HepG2 (cell line): ENCODE results near the gene PGS1. TPM values are rescaled to one million over a fixed set of nuclear protein-coding genes. Genes with fewer than 3 reads are reported as not detected.
A peak's percentile ranks its signal among the peaks of the same experiment; 100 is the strongest.

Experiments
- ATAC-seq: fragments of 200-7000 bp; cut with Tn5 transposase; 3 replicates; pipeline ENCODE4 v1.9.1; 2020; ENCODE audit warnings: mild to moderate bottlenecking, moderate library complexity
- BruUV-seq: library from RNA; stranded (reverse); fragments of 400-500 nt; replicated peaks from 2 replicates; lab custom pipeline; 2021; lab: Mats Ljungman, UMichigan
- CTCF ChIA-PET: fragments of 300-600 bp; formaldehyde crosslinking; extraction: SDS; loops from one replicate; lab custom pipeline; 2021; ENCODE audit warnings: low total read pairs, inconsistent platforms, low intra/inter-chr PET ratio; lab: Yijun Ruan, JAX
- POLR2A ChIA-PET: fragments of 350-600 bp; sonication (Branson Sonifier 250); formaldehyde crosslinking; loops from one replicate; lab custom pipeline; 2020; ENCODE audit warnings: antibody characterized with exemption, inconsistent platforms; lab: Yijun Ruan, JAX
- DNase-seq: peaks from one replicate; pipeline ENCODE4 v3.0.0-alpha.2; 2015; ENCODE audit warnings: low spot score
- FAIRE-seq: peaks from 3 replicates; lab custom pipeline; 2011; peaks lifted over from hg19 to GRCh38; lab: Jason Lieb, UNC
- H2AFZ ChIP-seq: one replicate; pipeline ENCODE4 v1.6.1; 2011; ENCODE audit warnings: low read length, inconsistent platforms
- H3K27ac ChIP-seq: fragments of 300-600 bp; 3 replicates; pipeline ENCODE4 v1.8.0; 2011; ENCODE audit warnings: mixed run types, mild to moderate bottlenecking, mixed read lengths, low read length, inconsistent platforms; ENCODE audit not compliant: insufficient read depth; ENCODE audit errors: extremely low read length
- H3K27me3 ChIP-seq, 2 experiments: fragments of 200-600 bp in 1 of 2; 2 replicates in 1 of 2; 3 replicates in 1 of 2; pipeline versions ENCODE4 v1.6.0 to v1.8.0; 2011; ENCODE audit warnings: low read length in 2 of 2, mild to moderate bottlenecking in 2 of 2, moderate library complexity in 2 of 2, inconsistent platforms in 1 of 2; ENCODE audit not compliant: insufficient read depth in 2 of 2, control insufficient read depth in 1 of 2
- H3K36me3 ChIP-seq, 2 experiments: fragments of 200-600 bp in 1 of 2; replicated peaks in 1 of 2; 2 replicates in 1 of 2; 3 replicates in 1 of 2; pipeline versions ENCODE4 v1.5.1 to v1.8.0; 2011; ENCODE audit warnings: low read length in 2 of 2, inconsistent platforms in 1 of 2; ENCODE audit not compliant: insufficient read depth in 2 of 2, control insufficient read depth in 1 of 2
- H3K4me1 ChIP-seq: 2 replicates; pipeline ENCODE4 v1.5.1; 2012; ENCODE audit warnings: low read length, inconsistent platforms; ENCODE audit not compliant: insufficient read depth
- H3K4me2 ChIP-seq: 2 replicates; pipeline ENCODE4 v1.6.0; 2011; ENCODE audit warnings: low read depth, low read length, inconsistent platforms
- H3K4me3 ChIP-seq, 3 experiments: fragments of 200-600 bp in 1 of 3; sonication (generic), shearing (Covaris generic) in 1 of 3; replicated peaks in 1 of 3; 2 replicates each; pipeline ENCODE4 v1.5.1; 2011 to 2016; ENCODE audit warnings: low read length in 3 of 3, inconsistent platforms in 2 of 3, low read depth in 2 of 3, mild to moderate bottlenecking in 2 of 3, control low read depth in 1 of 3, mixed read lengths in 1 of 3; ENCODE audit not compliant: insufficient read depth in 1 of 3
- H3K79me2 ChIP-seq: one replicate; pipeline ENCODE4 v1.6.1; 2011; ENCODE audit warnings: low read length, inconsistent platforms; ENCODE audit not compliant: insufficient read depth
- H3K9ac ChIP-seq: 2 replicates; pipeline ENCODE4 v1.6.0; 2011; ENCODE audit warnings: mild to moderate bottlenecking, low read depth, low read length, inconsistent platforms; ENCODE audit not compliant: insufficient read depth
- H3K9me3 ChIP-seq: 2 replicates; pipeline ENCODE4 v1.5.1; 2012; ENCODE audit warnings: mild to moderate bottlenecking, low read length
- H4K20me1 ChIP-seq: 2 replicates; pipeline ENCODE4 v1.6.0; 2011; ENCODE audit warnings: inconsistent platforms, mild to moderate bottlenecking, low read length, moderate library complexity; ENCODE audit not compliant: insufficient read depth
- CENPT ChIP-seq: sonication (generic); formaldehyde crosslinking; IDR thresholded peaks from 2 replicates; pipeline ENCODE4 v1.8.0; 2022; ENCODE audit warnings: low read depth, mild to moderate bottlenecking, moderate library complexity, missing genetic modification reagents
- CREB1 ChIP-seq, 2 experiments: fragments of 450-650 bp in 1 of 2; IDR thresholded peaks; 2 replicates each; pipeline ENCODE4 v1.6.1; 2016 to 2017; ENCODE audit warnings: control low read depth in 1 of 2, mild to moderate bottlenecking in 1 of 2, missing compliant biosample characterization in 1 of 2, missing genetic modification characterization in 1 of 2
- EED ChIP-seq: sonication (generic); formaldehyde crosslinking; IDR thresholded peaks from 2 replicates; pipeline ENCODE4 v1.5.0; 2020; ENCODE audit warnings: mild to moderate bottlenecking, missing genetic modification reagents
- PAF1 ChIP-seq: IDR thresholded peaks from 2 replicates; pipeline ENCODE4 v1.6.1; 2016; ENCODE audit warnings: missing genetic modification reagents, missing compliant biosample characterization
- SKI ChIP-seq: fragments of 450-650 bp; IDR thresholded peaks from one replicate; pipeline ENCODE4 v1.6.1; 2018; ENCODE audit warnings: mild to moderate bottlenecking; ENCODE audit not compliant: partially characterized antibody
- TEAD3 ChIP-seq: optimal IDR thresholded peaks from 2 replicates; pipeline ENCODE3; 2016; ENCODE audit warnings: borderline replicate concordance
- ZFP37 ChIP-seq: sonication (generic); formaldehyde crosslinking; IDR thresholded peaks from 2 replicates; pipeline ENCODE4 v1.4.0; 2020; ENCODE audit warnings: missing genetic modification reagents, borderline replicate concordance
- ZNF235 ChIP-seq: sonication (generic); formaldehyde crosslinking; IDR thresholded peaks from 2 replicates; pipeline ENCODE4 v1.8.1; 2023; ENCODE audit warnings: mild to moderate bottlenecking, missing genetic modification reagents, borderline replicate concordance
- ZNF296 ChIP-seq: sonication (generic); formaldehyde crosslinking; conservative IDR thresholded peaks from 2 replicates; pipeline ENCODE4 v1.5.0; 2020; ENCODE audit warnings: mild to moderate bottlenecking, missing genetic modification reagents
- ZNF337 ChIP-seq: sonication (generic); formaldehyde crosslinking; IDR thresholded peaks from 2 replicates; pipeline ENCODE4 v1.5.1; 2020; ENCODE audit warnings: missing genetic modification reagents, low read depth, mild to moderate bottlenecking, borderline replicate concordance
- ZNF724P ChIP-seq: sonication (generic); formaldehyde crosslinking; IDR thresholded peaks from 2 replicates; pipeline ENCODE4 v1.8.0; 2022; ENCODE audit warnings: missing genetic modification reagents, borderline replicate concordance
- ZNF839 ChIP-seq: sonication (generic); formaldehyde crosslinking; IDR thresholded peaks from 2 replicates; pipeline ENCODE4 v1.4.0; 2020; ENCODE audit warnings: missing genetic modification reagents, mild to moderate bottlenecking, borderline replicate concordance
- WGBS: methylation state at CpG from one replicate; pipeline ENCODE4 v1.1.6; 2017; ENCODE audit warnings: low lambda C conversion rate; 5-methylcytosine and 5-hydroxymethylcytosine counted together
- in situ Hi-C: cut with HindIII; loops from 2 replicates; pipeline ENCODE4 v1.10.0; 2017; ENCODE audit warnings: low pct_unique_long_range_greater_than_20kb; ENCODE audit not compliant: extremely low pct_ligation_motif_present
- intact Hi-C: fragments of 100-400 bp; cut with micrococcal nuclease; formaldehyde crosslinking; loops from one replicate; pipeline ENCODE4 v1.10.0; 2022; ENCODE audit not compliant: unreplicated experiment
- polyA plus RNA-seq, 8 experiments: library from polyadenylated mRNA; depleted of rRNA in 3 of 8; stranded (reverse) in 7 of 8; unstranded in 1 of 8; fragments of >200 nt; fragmentation: Illumina TruSeq in 4 of 8; extraction: Trizol in 4 of 8; gene quantifications; 2 replicates each; pipeline versions ENCODE4 v1.2.1 to v1.2.3, GENCODE V29; 2011 to 2016; ENCODE audit warnings: low read depth in 4 of 8, missing spikeins in 1 of 8, mixed read lengths in 1 of 8; ENCODE audit not compliant: insufficient read depth in 1 of 8
- total RNA-seq, 5 experiments: library from RNA; depleted of rRNA; stranded (reverse); fragments of >200 nt; fragmentation: Illumina TruSeq; extraction: Trizol; gene quantifications; 2 replicates each; pipeline ENCODE4 v1.2.3, GENCODE V29; 2016; ENCODE audit warnings: low read depth in 1 of 5
- TF ChIP-seq, protein P1 (sequence below): IDR thresholded peaks from 2 replicates; pipeline ENCODE4 v1.6.1; 2016; ENCODE audit warnings: low read depth, borderline replicate concordance
- TF ChIP-seq, protein P2 (sequence below): sonication (generic); formaldehyde crosslinking; IDR thresholded peaks from 2 replicates; pipeline ENCODE4 v1.5.0; 2020; ENCODE audit warnings: missing genetic modification reagents
- TF ChIP-seq, protein P3 (sequence below): sonication (generic); formaldehyde crosslinking; IDR thresholded peaks from 2 replicates; pipeline ENCODE4 v1.8.0; 2022; ENCODE audit warnings: missing genetic modification reagents, mild to moderate bottlenecking, inconsistent platforms, borderline replicate concordance
- TF ChIP-seq, protein P4 (sequence below): sonication (generic); formaldehyde crosslinking; IDR thresholded peaks from 2 replicates; pipeline ENCODE4 v1.5.0; 2020; ENCODE audit warnings: mild to moderate bottlenecking, missing genetic modification reagents

PGS1 gene
- total and polyA plus RNA-seq, 2 of the 13 experiments (the other 11 are each of a cell fraction or from before 2014, with no cell fraction given): 25.9 to 31.5 TPM

DNA sequence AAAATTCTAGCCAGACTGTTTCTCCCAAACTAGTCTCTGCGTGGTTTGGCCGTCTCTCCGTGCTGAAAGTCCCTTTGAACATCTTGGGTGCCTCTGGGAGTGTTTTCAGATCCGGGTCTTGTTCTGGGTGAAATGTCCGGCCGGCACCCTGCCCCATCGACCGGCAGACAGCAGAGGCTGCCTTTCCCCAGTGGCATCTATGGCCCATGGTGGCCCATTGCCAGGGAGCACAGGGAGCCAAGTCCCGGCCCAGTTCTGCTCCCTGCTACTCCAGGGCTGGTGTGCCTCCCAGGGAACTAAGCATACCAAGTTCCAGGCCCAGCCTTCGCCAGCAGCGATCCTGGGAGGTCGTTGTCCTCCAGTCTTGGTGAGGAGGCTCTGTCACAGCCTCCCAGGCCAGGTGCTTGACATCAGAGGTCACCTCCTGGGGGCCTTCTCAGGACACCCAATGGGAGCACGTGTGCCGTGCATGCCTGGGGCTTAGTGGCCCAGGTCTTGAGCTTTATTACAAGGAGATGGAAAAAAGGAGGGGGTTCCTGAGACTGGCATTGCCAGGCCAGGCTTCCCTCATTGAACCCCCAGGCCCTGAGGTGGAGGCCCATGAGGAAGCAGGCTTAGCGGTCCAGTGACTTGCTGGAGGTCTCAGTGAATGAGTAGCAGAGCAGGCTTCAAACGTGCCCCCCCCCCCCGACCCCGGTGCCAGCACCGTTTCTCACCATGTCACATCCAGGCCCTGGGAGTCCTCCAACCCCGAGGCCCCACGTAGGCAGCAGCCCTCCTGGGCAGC, 54.0 kb downstream of the PGS1 start:
- Histone ChIP-seq H4K20me1 (no peaks in the 10 kb centered on the region), H3K4me1 (peaks cover 32% of the 10 kb centered on the region), H3K9me3 (no peaks in the 10 kb centered on the region), H3K36me3 (peaks cover 0 to 2% of the 10 kb centered on the region in 2 experiments; a peak in 2 of 5 replicates), H2AFZ (no peak overlapping the region), H3K79me2 (no peaks in the 10 kb centered on the region), H3K9ac (no peak overlapping the region; the same call in 1 of the 2 replicates), H3K4me3 (peak overlapping the region in 1 of 3 experiments; percentile 39; a peak in 1 of 6 replicates), H3K27me3 (peaks cover 0 to 8% of the 10 kb centered on the region in 2 experiments; a peak in 3 of 5 replicates), H3K27ac (peak overlapping the region; percentile 9), H3K4me2 (peak overlapping the region; percentile 77)
- WGBS: 30% methylated on average over 17 of the region's 21 CpGs
- no TSS peak for BruUV-seq
- intact Hi-C loops: no loop called here
- ChIA-PET CTCF (no interaction called here), POLR2A (interaction anchor here (0.7 to 2.5 kb wide), 3 partner anchors 9 to 72 kb away, joined by 3 to 12 read pairs (median 4); no protein-coding TSS in a partner anchor)
- ATAC-seq (peak; percentile 19), FAIRE-seq (no peak), DNase-seq (no peak)
- in situ Hi-C loops: no loop called here
- TF ChIP-seq ZNF337 (no peak), PAF1 (no peak), ZNF235 (CRISPR knock-in tag) (peak; percentile 85; the same call in 1 of the 2 replicates), CENPT (no peak), ZFP37 (CRISPR knock-in tag) (no peak), ZNF839 (CRISPR knock-in tag) (peak; percentile 36; the same call in 1 of the 2 replicates), ZNF724P (CRISPR knock-in tag) (0 out of 2 replicates have a peak, but pooled peaks have one; percentile 2), CREB1 (IDR thresholded peaks at IDR 0.05) (peak; percentile 68; the same call in 1 of the 2 replicates), CREB1 (CRISPR knock-in tag; IDR thresholded peaks at IDR 0.05) (no peak; the same call in 1 of the 2 replicates), SKI (no peak), EED (CRISPR knock-in tag) (no peak), ZNF296 (CRISPR knock-in tag) (no peak), TEAD3 (CRISPR knock-in tag) (peak; percentile 26)
- TF ChIP-seq, protein P1, sequence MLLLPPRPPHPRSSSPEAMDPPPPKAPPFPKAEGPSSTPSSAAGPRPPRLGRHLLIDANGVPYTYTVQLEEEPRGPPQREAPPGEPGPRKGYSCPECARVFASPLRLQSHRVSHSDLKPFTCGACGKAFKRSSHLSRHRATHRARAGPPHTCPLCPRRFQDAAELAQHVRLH (CRISPR knock-in tag): peak; percentile 80; the same call in 1 of the 2 replicates
- TF ChIP-seq, protein P2, sequence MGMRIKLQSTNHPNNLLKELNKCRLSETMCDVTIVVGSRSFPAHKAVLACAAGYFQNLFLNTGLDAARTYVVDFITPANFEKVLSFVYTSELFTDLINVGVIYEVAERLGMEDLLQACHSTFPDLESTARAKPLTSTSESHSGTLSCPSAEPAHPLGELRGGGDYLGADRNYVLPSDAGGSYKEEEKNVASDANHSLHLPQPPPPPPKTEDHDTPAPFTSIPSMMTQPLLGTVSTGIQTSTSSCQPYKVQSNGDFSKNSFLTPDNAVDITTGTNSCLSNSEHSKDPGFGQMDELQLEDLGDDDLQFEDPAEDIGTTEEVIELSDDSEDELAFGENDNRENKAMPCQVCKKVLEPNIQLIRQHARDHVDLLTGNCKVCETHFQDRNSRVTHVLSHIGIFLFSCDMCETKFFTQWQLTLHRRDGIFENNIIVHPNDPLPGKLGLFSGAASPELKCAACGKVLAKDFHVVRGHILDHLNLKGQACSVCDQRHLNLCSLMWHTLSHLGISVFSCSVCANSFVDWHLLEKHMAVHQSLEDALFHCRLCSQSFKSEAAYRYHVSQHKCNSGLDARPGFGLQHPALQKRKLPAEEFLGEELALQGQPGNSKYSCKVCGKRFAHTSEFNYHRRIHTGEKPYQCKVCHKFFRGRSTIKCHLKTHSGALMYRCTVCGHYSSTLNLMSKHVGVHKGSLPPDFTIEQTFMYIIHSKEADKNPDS: no peak
- TF ChIP-seq, protein P3, sequence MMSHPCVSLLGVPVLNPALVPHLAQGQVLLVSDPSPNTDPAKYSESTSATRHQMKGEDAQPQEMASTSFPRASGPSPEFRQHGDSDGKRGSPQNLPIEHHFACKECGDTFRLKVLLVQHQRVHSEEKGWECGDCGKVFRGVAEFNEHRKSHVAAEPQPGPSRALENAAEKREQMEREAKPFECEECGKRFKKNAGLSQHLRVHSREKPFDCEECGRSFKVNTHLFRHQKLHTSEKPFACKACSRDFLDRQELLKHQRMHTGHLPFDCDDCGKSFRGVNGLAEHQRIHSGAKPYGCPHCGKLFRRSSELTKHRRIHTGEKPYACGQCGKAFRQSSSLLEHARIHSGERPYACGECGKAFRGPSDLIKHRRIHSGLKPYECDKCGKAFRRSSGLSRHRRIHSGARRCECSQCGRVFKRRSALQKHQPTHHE: no peak
- TF ChIP-seq, protein P4, sequence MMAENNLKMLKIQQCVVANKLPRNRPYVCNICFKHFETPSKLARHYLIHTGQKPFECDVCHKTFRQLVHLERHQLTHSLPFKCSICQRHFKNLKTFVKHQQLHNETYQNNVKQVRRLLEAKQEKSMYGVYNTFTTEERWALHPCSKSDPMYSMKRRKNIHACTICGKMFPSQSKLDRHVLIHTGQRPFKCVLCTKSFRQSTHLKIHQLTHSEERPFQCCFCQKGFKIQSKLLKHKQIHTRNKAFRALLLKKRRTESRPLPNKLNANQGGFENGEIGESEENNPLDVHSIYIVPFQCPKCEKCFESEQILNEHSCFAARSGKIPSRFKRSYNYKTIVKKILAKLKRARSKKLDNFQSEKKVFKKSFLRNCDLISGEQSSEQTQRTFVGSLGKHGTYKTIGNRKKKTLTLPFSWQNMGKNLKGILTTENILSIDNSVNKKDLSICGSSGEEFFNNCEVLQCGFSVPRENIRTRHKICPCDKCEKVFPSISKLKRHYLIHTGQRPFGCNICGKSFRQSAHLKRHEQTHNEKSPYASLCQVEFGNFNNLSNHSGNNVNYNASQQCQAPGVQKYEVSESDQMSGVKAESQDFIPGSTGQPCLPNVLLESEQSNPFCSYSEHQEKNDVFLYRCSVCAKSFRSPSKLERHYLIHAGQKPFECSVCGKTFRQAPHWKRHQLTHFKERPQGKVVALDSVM (CRISPR knock-in tag): peak; percentile 95
